ENCODE results near the gene CDK5RAP1.
"Not testable (repeated sequence)": the region's sequence is repeated elsewhere in the genome, so short reads cannot be mapped to it uniquely, and the experiment has no call there.

The CDK5RAP1 gene

DNA sequence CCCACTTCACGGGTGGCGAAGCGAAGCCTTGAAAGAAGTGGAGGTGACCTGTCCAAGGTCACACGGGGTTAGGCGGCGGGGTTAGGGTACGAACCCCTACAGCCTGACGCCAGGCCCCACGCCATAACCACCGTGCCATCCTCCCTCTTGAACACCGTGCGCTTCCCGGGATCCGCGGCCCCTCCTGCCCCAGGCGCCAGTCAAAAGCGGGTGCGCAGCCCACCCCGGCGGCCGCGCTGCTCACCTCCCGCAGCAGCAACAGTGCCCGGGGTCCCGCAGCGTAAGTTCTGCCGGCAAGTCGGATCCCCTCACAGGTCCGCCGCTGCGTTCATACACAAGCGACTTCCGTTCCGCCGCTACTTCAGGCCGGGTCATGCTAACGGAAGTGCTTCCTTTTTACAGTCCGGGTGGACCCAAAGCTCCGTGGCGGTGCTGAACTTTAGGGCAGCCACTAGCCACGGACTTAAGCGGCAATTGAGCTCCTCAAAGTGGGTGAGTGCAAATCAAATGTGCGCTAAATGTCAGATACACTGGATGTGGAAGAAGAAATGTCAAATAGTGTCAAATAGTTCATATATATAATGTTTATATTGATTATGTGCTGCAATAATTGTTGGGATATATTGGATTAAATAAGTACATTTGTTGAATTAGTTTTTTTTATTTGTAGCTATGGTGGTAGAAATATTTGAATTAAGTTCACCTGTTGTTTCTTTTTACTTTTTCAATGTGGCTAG lies at the start of gene CDK5RAP1:
Gene CDK5RAP1 (minus strand): TSS at position 336 of the 737 bp plus-strand sequence. CDS start 4,455 bp downstream, outside the sequence.
- peak within 1 kb of the TSS; percentile 100 for H3K4me3 ChIP-seq (ENCODE audit: low read depth, low read length)

DNA sequence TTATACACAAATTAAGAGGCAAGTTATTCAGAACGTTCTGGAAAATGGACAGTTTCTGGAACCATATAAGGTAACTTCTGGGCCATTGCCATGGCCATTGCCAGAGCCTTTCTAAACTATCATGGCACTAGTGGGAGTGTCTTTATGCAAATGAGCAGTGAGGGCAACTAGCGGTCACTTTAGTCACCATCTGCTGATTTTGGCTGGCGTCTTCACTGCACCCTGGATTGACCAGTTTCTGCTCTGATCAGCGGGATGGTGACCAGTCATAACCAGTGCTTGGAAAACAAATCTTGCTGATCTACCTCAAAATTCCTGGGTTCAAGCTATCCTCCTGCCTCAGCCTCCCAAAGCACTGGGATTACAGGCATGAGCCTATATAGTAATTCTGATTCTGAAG lies 49.5 kb upstream of the CDK5RAP1 start:
- H3K4me3 ChIP-seq (ENCODE audit: low read depth, low read length) = no peak overlapping the region

DNA sequence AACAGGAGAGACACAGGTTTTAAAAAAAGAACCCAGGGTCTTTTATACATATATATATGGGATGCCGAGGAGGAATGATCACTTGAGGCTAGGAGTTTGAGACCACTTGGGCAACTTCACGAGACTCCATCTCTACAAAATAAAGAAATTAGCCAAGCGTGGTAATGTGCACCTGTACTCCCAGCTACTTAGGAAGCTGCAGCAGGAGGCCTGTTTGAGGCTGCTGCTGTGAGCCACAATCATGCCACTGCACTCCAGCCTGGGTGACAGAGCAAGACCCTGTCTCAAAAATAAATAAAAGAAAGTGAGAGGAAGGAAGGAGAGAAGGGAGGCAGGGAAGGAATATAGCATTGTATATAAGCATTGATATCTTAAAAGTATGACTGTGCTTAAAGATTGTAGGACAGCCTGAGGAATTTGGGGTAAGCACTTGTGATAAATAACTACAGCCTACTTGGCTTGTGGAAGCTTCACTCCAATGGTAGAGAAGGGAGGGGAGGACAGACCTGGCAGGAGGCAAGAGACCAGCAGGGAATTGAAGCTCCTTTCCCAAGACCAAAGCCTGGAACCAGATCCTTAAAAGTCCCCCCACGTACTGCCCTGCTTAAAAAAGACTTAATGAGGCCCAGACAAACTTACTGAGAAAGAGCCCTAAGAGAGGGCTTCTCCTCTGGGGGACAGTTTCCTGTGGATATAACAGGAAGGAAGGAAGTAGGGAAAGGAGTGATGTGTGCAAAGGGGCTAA lies 44.7 kb upstream of the CDK5RAP1 start:
- no peak overlapping the region for H3K4me3 ChIP-seq (ENCODE audit: low read depth, low read length)

- no peak overlapping the region for H3K4me3 ChIP-seq (ENCODE audit: low read depth, low read length)
Observed at GRCh38 chr20:33444797-33445560, 43.7 kb upstream of the CDK5RAP1 start.

DNA sequence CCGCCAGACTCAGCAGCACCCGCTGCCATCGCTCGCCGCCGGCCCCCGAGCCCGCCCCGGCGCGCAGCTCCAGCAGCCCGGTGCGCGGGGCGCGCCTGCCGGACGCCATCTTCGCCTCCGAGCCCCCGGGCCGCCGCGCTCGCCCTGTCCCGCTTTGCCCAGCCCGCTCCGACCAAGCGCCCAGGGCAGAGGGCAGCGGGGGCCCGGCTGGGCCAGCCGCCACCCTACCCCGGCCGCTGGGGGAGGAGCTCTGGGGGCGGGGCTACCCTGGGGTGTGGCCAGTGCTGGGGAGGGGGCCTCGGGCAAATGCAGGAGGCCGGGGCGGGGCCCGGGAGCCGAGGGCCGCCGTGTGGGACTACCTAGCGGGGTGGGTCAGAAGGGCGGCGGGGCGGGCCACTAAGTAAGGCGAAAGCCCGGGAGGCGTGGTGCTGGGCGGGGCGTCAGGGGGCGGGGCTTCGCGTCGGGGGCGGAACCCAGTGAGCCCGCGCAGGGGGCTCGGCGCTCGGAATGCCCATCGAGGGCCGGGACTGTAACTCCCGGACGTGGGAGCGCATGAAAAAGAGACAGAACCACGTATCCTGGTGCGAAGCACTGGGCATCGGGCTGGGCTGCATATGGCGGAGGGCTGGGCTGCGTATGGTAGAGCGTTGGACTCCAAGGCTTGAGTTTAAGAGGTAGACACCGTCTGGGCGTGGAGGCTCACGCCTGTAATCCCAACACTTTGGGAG lies 42.4 kb upstream of the CDK5RAP1 start, which contains the start of gene SNTA1:
Gene SNTA1 (minus strand): TSS at position 252 of the 728 bp plus-strand sequence. CDS start 143 bp downstream, at position 109.
- H3K4me3 ChIP-seq (ENCODE audit: low read depth, low read length) = peak within 1 kb of the TSS; percentile 60

DNA sequence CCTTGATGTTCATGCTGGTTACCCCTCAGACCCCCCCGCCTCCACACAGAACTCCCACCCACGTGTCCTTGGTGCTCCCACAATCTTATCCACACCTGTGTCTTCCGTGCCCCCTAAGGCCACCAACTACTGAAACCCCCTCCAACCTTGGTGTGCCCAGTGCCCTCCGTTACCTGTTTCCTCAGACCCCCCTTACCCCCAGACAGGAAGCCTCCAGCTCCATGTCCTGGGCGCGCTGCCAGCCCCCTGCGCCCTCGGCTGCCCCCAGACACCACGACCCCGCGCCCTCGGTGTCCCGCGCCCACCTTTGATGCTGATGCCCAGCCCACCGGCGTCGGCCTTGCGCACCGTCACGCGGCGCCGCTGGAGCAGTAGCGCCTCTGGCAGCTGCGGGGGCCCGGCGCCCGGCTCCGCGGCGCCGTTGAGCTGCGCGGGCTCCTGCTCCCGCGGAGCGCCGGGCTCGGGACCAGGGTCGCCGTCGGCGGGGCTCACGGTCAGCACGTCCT lies 41.7 kb upstream of the CDK5RAP1 start:
- peak overlapping the region; percentile 60 for H3K4me3 ChIP-seq (ENCODE audit: low read depth, low read length)

- no peak overlapping the region for H3K4me3 ChIP-seq (ENCODE audit: low read depth, low read length)
Observed at GRCh38 chr20:33442136-33443005, 41.1 kb upstream of the CDK5RAP1 start.

DNA sequence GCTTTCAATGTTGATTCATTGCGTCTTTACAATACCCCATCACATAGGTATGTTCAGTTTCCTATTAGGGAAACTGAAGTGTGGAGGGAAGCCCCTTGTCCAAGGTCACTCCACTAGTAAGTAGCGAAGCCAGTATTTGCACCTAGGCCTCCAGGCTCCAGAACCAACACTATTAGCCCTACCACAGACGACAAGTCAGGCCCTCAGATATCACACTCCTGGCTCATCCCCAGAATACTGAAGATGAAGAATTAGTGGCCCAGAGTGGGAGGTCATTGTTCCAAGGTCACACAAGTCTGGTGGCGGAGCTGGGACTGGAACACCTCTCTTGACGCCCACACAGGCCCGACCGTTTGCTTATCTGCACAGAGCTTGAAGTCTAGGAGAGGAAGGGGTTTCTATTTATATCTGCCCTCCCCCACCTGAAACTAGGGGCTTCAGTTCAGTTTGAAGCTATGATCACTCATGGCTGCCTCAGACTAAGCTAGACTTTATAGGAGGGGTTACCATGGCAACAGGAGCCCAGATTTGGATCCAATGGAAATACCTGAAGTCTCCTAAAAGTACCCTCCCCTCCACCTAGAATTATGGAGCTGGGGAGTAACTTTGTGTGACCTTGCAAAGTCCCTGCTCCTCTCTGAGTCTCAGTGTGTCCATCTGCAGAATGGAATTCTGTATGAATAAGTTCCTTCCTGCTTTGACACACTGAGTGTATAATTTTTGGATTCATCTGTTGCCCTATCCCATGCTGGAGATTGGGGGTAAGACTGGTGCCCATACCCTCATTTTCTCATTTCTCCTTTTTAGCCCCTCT lies 40.0 kb upstream of the CDK5RAP1 start:
- no peak overlapping the region for H3K4me3 ChIP-seq (ENCODE audit: low read depth, low read length)

- H3K4me3 ChIP-seq (ENCODE audit: low read depth, low read length) = not testable (repeated sequence)
Observed at GRCh38 chr20:33440562-33440961, 39.2 kb upstream of the CDK5RAP1 start.

DNA sequence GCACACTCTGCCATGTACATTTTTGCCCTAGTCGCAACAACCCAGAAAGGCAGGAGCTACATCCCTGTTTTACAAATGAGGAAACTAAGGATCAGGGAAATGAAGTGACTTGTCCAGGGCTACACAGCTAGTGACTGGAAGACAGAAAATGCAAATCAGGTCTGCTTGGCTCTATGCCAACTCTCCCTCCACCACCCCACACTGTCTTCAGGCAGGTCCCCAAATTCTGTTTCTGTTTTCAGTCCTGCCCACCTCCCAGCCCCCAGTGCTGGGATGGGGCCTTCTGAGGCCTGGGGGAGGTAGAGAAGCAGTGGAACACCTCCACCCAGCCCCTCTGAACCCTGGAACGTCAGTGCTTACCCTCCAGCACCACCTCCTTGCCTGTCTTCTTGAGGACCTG lies 37.2 kb upstream of the CDK5RAP1 start:
- no peak overlapping the region for H3K4me3 ChIP-seq (ENCODE audit: low read depth, low read length)

- no peak overlapping the region for H3K4me3 ChIP-seq (ENCODE audit: low read depth, low read length)
Observed at GRCh38 chr20:33437141-33437911, 36.0 kb upstream of the CDK5RAP1 start.

- no peak overlapping the region for H3K4me3 ChIP-seq (ENCODE audit: low read depth, low read length)
Observed at GRCh38 chr20:33434434-33434833, 33.1 kb upstream of the CDK5RAP1 start.

DNA sequence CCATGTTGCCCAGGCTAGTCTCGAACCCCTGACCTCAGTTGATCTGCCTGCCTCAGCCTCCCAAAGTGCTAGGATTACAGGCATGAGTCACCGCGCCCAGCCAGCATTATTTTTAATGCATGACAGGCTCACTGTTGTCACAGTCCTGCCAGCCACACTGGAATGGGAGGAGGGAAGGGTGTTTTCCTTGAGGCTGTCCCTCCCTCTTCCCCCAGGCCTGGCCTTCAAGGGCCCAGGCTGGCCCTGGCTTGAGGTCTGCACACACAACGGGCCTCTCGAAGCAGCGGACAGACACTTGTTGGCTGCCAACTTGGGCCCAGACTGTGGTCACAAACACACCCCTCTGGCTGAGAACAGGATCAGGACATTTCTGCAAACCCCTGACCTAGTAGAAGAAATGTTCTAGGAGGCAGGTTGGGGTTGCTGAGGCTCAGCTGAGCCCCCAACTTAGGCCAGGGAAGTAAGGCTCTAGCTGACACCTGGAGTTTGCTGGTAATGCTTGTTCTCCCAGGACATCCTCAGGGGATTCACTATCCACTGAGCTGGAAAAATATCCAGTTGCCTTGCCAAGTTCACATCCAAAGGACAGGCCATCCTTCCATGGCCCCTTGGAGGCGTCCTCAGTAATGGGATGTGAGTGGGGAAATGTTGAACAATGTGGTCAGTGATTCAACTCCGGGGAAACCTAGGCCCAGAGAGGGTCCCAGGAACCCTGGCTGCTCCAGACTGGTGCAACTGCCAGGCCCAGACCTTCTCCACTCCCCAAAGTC lies 32.3 kb upstream of the CDK5RAP1 start:
- no peak overlapping the region for H3K4me3 ChIP-seq (ENCODE audit: low read depth, low read length)

GRCh38 chr20:33431797-33432381 lies 30.6 kb upstream of the CDK5RAP1 start:
- H3K4me3 ChIP-seq (ENCODE audit: low read depth, low read length) = no peak overlapping the region

GRCh38 chr20:33423875-33424274 lies 22.6 kb upstream of the CDK5RAP1 start:
- not testable (repeated sequence) for H3K4me3 ChIP-seq (ENCODE audit: low read depth, low read length)

GRCh38 chr20:33423141-33423834 lies 22.0 kb upstream of the CDK5RAP1 start:
- no peak overlapping the region for H3K4me3 ChIP-seq (ENCODE audit: low read depth, low read length)

All from iPS-11a (cell line).